ENCODE results near the gene ALX3.

- TF ChIP-seq POLR2A (IDR thresholded peaks at IDR 0.05; ENCODE audit: extremely low read depth, insufficient read length) (no peak), CTCF (IDR thresholded peaks at IDR 0.05; ENCODE audit: low read depth, low read length) (no peak), MAX (IDR thresholded peaks at IDR 0.05; ENCODE audit: low read depth, low read length) (no peak), MYC (IDR thresholded peaks at IDR 0.05; ENCODE audit: low read depth, low read length) (no peak)
These were observed 19.2 kb downstream of the ALX3 start for GRCh38 chr1:110051262-110051648.
